AG04450 (cell line): ENCODE data around the gene FAM228A. TPM values are rescaled to one million over a fixed set of nuclear protein-coding genes. Genes with fewer than 3 reads are reported as not detected.

Experiments
- CTCF ChIA-PET: fragments of 300-600, 350-600 bp; formaldehyde crosslinking; extraction: SDS; loops from one replicate; lab custom pipeline; 2022; ENCODE audit warnings: antibody characterized with exemption, inconsistent platforms; lab: Charles Lee
- POLR2A ChIA-PET: fragments of 350-600 bp; formaldehyde crosslinking; extraction: SDS; loops from one replicate; lab custom pipeline; 2021; ENCODE audit warnings: antibody characterized with exemption, inconsistent platforms; lab: Yijun Ruan, JAX
- DNase-seq: peaks from one replicate; pipeline ENCODE4 v3.0.0-alpha.2; 2011; ENCODE audit warnings: low read depth, low spot score
- H3K27ac ChIP-seq: one replicate; pipeline ENCODE4 v1.5.1; 2012; ENCODE audit warnings: low read depth, low read length, control low read depth
- H3K27me3 ChIP-seq: one replicate; pipeline ENCODE4 v1.6.0; 2012; ENCODE audit warnings: low read length; ENCODE audit not compliant: control insufficient read depth, insufficient read depth
- H3K4me3 ChIP-seq: 2 replicates; pipeline ENCODE4 v1.5.1; 2011; ENCODE audit warnings: mild to moderate bottlenecking, low read depth, low read length, control low read depth
- H3K9me3 ChIP-seq: 2 replicates; pipeline ENCODE4 v1.5.1; 2012; ENCODE audit warnings: low read length; ENCODE audit not compliant: control insufficient read depth, insufficient read depth
- polyA plus RNA-seq: library from polyadenylated mRNA; depleted of rRNA; stranded (reverse); fragments of >200 nt; gene quantifications from 2 replicates; pipeline ENCODE4 v1.2.3, GENCODE V29; 2011
- TF ChIP-seq, protein P1 (sequence below): IDR thresholded peaks from 2 replicates; pipeline ENCODE4 v1.5.1; 2011; ENCODE audit warnings: low read depth, low read length, control low read depth, inconsistent platforms

FAM228A gene
- polyA plus RNA-seq, 1 experiment, result 0.07 TPM

DNA sequence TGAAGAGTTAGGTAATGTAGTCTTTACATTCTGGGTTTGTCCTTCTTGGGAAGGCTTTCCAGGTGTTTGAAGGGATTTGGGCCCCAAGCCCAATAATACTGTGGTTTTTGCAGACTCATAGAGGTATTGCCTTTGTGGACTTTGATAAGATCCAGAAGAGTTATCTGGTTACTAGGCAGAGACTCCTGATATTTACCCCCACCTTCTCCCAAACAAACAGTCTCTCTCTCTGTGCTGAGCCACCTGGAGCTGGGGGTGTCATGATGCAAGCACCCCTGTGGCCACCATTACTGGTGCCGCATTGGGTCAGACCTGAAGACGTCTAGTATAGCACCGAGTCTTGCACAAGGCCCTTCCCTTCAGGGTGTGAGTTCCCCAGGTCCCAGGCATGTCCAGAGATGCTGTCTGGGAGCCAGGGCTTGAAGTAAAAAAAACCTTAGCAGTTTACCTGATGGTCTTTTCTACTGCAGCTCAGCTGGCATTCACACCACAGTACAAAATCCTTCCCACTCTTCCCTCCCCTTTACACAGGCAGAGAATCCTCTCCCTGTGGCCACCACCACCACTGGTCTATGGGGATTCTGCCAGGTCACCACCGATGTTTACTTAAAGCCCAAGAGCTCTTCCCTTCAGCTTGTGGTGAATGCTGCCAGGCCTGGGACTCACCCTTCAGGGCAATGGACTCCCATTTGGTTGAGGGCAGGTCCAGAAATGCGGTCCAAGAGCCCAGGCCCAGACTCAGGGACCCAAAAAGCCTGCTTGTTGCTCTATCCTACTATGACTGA, 22.2 kb upstream of the FAM228A start:
- no peak overlapping the region for H3K4me3 ChIP-seq
- peaks cover 5% of the 10 kb centered on the region; the same call in 1 of the 2 replicates for H3K9me3 ChIP-seq
- no peaks in the 10 kb centered on the region for H3K27me3 ChIP-seq
- H3K27ac ChIP-seq, result no peak overlapping the region
- DNase-seq, result no peak
- CTCF ChIA-PET, result no interaction called here
- POLR2A ChIA-PET, result no interaction called here
- TF ChIP-seq, protein P1, sequence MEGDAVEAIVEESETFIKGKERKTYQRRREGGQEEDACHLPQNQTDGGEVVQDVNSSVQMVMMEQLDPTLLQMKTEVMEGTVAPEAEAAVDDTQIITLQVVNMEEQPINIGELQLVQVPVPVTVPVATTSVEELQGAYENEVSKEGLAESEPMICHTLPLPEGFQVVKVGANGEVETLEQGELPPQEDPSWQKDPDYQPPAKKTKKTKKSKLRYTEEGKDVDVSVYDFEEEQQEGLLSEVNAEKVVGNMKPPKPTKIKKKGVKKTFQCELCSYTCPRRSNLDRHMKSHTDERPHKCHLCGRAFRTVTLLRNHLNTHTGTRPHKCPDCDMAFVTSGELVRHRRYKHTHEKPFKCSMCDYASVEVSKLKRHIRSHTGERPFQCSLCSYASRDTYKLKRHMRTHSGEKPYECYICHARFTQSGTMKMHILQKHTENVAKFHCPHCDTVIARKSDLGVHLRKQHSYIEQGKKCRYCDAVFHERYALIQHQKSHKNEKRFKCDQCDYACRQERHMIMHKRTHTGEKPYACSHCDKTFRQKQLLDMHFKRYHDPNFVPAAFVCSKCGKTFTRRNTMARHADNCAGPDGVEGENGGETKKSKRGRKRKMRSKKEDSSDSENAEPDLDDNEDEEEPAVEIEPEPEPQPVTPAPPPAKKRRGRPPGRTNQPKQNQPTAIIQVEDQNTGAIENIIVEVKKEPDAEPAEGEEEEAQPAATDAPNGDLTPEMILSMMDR, result no peak

DNA sequence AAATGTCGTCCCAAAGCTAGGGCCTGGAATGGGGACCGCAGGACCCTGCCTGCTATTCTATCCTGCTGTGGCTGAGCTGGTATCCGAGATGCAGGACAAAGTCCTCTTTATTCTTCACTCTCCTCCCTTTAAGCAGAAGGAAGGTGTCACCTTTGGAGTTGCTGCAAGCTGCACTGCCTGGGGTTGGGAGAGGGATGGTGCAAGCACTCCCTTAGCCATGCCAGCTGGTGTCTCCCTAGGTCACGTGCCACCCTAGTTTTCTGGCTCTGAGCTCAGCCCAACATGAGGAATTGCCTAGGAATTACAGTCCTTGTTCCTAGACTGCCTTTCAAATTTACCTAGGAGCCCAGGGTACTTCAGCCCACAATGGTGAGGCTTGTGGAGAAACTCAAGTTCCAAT, 21.4 kb upstream of the FAM228A start:
- Histone ChIP-seq H3K27me3 (no peaks in the 10 kb centered on the region), H3K9me3 (no peaks in the 10 kb centered on the region), H3K27ac (no peak overlapping the region), H3K4me3 (no peak overlapping the region)
- ChIA-PET POLR2A (no interaction called here), CTCF (no interaction called here)
- TF ChIP-seq, protein P1, result no peak
- DNase-seq, result no peak

DNA sequence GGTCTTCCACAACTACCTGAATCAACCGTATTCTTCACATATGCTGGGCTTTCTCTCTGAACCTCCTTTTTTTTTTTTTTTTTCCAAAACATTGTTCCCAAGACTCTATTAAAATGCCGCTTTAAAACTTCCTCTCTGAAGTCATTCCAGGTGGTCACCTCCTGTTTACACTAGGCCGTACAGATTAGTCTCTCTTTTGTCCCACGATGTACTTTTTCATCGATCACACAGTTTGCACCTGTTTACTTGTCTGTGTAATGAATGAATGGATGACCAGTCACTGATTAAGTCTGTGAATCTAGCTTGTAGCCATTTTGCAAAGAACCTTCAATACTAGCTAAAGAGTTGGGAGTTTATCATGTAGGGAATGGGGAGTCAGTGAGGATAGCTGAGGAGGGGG, 16.7 kb upstream of the FAM228A start:
- ChIA-PET POLR2A (no interaction called here), CTCF (interaction anchor here (1.4 kb wide), 1 partner anchor 73 kb away, joined by 3 read pairs; the partner anchor contains the start of gene TP53I3)
- no peaks in the 10 kb centered on the region for H3K9me3 ChIP-seq
- no peak for DNase-seq
- H3K4me3 ChIP-seq, result no peak overlapping the region
- no peak overlapping the region for H3K27ac ChIP-seq
- H3K27me3 ChIP-seq, result no peaks in the 10 kb centered on the region
- TF ChIP-seq, protein P1, result no peak

DNA sequence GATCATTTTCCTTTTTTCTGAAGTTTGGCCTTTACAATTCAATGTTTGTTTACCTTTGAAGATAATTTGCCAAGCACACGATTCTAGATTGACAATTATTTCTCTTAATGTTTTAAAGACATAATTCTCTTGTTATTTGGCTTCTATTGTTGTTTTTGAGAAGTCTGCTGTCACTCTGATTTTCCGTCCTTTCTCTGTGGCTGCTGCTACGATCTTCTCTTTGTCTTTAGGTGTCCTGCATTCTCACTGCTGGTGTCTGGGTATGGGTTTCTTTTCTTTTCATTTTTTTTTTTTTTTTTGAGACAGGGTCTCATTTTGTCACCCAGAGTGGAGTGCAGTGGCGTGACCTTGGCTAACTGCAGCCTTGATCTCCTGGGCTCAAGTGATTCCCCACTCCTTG, 15.1 kb upstream of the FAM228A start:
- ChIA-PET CTCF (no interaction called here), POLR2A (no interaction called here)
- H3K9me3 ChIP-seq, result no peaks in the 10 kb centered on the region; the same call in 1 of the 2 replicates
- H3K27me3 ChIP-seq, result no peaks in the 10 kb centered on the region
- H3K4me3 ChIP-seq, result no peak overlapping the region
- no peak for DNase-seq
- no peak overlapping the region for H3K27ac ChIP-seq
- TF ChIP-seq, protein P1, result no peak

DNA sequence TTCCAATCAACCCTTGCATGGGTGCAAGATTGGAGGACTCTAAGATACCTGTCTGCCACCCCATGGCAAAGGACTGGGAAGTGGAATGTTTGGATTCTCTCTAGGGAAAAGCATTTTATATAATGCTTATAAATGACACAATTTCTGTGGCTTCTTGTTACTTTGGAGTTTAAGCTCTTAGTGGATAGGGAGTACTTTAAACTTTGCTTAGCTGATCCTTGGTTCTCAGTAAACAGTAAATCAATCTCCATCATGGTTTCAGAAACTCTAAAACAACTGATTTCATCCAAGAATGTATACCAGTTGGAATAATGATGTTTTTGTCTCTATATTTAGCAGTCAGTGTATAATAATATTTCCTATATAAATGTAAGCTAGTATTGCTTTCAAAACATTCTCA, 14.1 kb upstream of the FAM228A start:
- CTCF ChIA-PET, result no interaction called here
- TF ChIP-seq, protein P1, result no peak
- POLR2A ChIA-PET, result no interaction called here
- Histone ChIP-seq H3K27ac (no peak overlapping the region), H3K27me3 (no peaks in the 10 kb centered on the region), H3K4me3 (no peak overlapping the region), H3K9me3 (no peaks in the 10 kb centered on the region; the same call in 1 of the 2 replicates)
- no peak for DNase-seq
